Activated CD8-positive, alpha-beta T cell treated with anti-CD3 and anti-CD28 coated beads for 36 hours (primary cell): ENCODE measurements around the gene TUFT1. TPM values are rescaled to one million over a fixed set of nuclear protein-coding genes. Genes with fewer than 3 reads are reported as not detected.

Experiments
- ATAC-seq: fragments of 200-7000 bp; cut with Tn5 transposase; one replicate; pipeline ENCODE4 v1.10.0; 2021; ENCODE audit warnings: mild to moderate bottlenecking, moderate library complexity
- CTCF ChIA-PET: fragments of 350-600 bp; sonication (Branson Sonifier 250); formaldehyde crosslinking; loops from one replicate; lab custom pipeline; 2021; ENCODE audit warnings: antibody characterized with exemption; lab: Charles Lee
- POLR2A ChIA-PET: fragments of 350-600 bp; sonication (Branson Sonifier 250); formaldehyde crosslinking; loops from one replicate; lab custom pipeline; 2021; ENCODE audit warnings: antibody characterized with exemption; lab: Charles Lee
- DNase-seq: peaks from one replicate; pipeline ENCODE4 v3.0.0-alpha.2; 2020
- H3K27ac Mint-ChIP-seq: one replicate; pipeline ENCODE4 v1.8.0; 2021; ENCODE audit warnings: mild to moderate bottlenecking, mixed read lengths
- H3K27me3 Mint-ChIP-seq: one replicate; pipeline ENCODE4 v1.8.0; 2021; ENCODE audit warnings: mixed read lengths
- H3K36me3 Mint-ChIP-seq: one replicate; pipeline ENCODE4 v1.8.0; 2021; ENCODE audit warnings: low read depth, mixed read lengths
- H3K4me1 Mint-ChIP-seq: one replicate; pipeline ENCODE4 v1.8.0; 2021; ENCODE audit warnings: low read depth, mixed read lengths
- H3K4me3 Mint-ChIP-seq: one replicate; pipeline ENCODE4 v1.8.0; 2021; ENCODE audit warnings: mild to moderate bottlenecking, moderate library complexity, mixed read lengths
- H3K9me3 Mint-ChIP-seq: one replicate; pipeline ENCODE4 v1.8.0; 2021; ENCODE audit warnings: mixed read lengths
- intact Hi-C: fragments of 100-400 bp; cut with micrococcal nuclease; formaldehyde crosslinking; loops from one replicate; pipeline ENCODE4 v1.10.0; 2022
- total RNA-seq, 2 experiments: library from RNA; stranded (reverse); gene quantifications; one replicate each; pipeline ENCODE4 v1.2.3, GENCODE V29; 2021
- TF ChIP-seq, protein P1 (sequence below): fragments of 200-600 bp; IDR thresholded peaks from one replicate; pipeline ENCODE4 v1.8.0; 2022; ENCODE audit warnings: antibody characterized with exemption, mild to moderate bottlenecking

TUFT1 gene
- total RNA-seq, 2 experiments from 2014 or later, result 1.0 to 1.5 TPM

DNA sequence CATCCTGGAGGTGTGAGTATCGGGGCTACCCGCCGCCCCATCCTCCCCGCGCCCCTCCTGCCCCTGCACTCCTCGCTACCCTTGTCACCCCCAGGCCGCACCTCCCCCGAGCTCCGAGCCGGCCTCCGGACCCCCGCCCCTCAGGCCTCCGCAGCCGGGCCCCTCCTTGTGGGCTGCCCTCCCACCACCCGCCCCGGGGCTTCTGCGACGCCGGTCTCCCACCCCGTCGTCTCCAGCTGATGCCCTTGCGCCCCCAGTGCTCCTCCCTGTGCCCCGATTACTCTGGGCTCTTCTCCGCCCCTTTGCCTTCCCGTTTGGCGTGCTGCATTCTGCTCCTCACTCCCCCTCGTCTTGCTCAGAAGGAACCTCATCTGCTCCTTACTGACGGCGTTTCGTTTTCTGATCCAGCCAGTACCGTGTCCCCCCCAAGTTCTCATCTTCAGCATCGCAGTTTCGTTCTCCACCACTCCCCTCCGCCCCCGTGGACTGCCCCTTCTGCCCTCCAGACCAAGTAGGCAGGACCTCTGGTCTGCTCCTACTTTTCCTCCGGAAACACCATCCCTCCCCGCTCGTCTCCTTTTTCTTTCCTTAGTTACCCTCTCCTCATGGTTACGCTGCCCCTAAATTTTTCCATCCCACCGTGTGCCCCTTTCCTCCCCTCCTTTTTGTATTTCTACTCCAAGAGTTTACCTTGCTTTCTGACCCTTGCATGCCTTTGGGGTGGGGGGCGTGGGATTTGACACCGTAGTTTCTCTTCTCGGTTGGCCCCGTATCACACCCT lies 72.6 kb downstream of the TUFT1 start:
- Mint-ChIP-seq H3K4me1 (peaks cover 42% of the 10 kb centered on the region), H3K9me3 (no peaks in the 10 kb centered on the region), H3K4me3 (peak overlapping the region; percentile 88), H3K36me3 (peaks cover 2% of the 10 kb centered on the region), H3K27me3 (peaks cover 1% of the 10 kb centered on the region), H3K27ac (peak overlapping the region; percentile 87)
- peak; percentile 49 for DNase-seq
- POLR2A ChIA-PET, result interaction anchor here (1.0 kb wide), 1 partner anchor 9 kb away, joined by 5 read pairs; no protein-coding TSS in a partner anchor
- intact Hi-C loops, result no loop called here
- TF ChIP-seq, protein P1, sequence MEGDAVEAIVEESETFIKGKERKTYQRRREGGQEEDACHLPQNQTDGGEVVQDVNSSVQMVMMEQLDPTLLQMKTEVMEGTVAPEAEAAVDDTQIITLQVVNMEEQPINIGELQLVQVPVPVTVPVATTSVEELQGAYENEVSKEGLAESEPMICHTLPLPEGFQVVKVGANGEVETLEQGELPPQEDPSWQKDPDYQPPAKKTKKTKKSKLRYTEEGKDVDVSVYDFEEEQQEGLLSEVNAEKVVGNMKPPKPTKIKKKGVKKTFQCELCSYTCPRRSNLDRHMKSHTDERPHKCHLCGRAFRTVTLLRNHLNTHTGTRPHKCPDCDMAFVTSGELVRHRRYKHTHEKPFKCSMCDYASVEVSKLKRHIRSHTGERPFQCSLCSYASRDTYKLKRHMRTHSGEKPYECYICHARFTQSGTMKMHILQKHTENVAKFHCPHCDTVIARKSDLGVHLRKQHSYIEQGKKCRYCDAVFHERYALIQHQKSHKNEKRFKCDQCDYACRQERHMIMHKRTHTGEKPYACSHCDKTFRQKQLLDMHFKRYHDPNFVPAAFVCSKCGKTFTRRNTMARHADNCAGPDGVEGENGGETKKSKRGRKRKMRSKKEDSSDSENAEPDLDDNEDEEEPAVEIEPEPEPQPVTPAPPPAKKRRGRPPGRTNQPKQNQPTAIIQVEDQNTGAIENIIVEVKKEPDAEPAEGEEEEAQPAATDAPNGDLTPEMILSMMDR, result no peak
- CTCF ChIA-PET, result interaction anchor here (0.6 to 0.8 kb wide), 2 partner anchors 19 to 214 kb away, joined by 3 read pairs; no protein-coding TSS in a partner anchor
- ATAC-seq, result peak; percentile 23

DNA sequence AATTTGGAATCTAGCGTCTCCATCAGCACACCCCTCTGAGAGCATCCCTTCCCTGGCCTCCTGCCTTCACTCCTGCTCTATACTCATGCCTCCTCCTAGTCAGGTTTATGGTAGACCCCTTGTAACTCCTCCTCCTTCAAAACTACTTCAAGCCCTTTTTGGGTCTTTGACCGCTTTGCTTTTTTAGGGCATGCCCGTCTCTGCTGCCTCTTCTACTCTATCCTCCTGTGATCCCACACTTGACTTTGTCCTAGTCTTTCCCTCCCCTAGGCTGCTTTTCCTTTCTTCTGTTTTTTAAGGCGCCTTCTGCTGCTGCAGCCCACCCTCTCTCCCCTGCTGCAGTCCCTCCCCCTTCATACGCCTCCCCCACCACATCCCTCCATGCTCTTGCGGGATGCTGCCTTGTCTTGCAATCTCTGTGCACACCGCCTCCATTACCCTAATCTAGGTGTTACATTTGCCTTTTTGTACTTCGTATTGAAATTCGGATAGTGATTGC lies 73.2 kb downstream of the TUFT1 start:
- Mint-ChIP-seq H3K27ac (peak overlapping the region; percentile 87), H3K4me1 (peaks cover 43% of the 10 kb centered on the region), H3K36me3 (peaks cover 3% of the 10 kb centered on the region), H3K4me3 (peak overlapping the region; percentile 88), H3K9me3 (no peaks in the 10 kb centered on the region), H3K27me3 (no peaks in the 10 kb centered on the region)
- DNase-seq (no peak), ATAC-seq (no peak)
- POLR2A ChIA-PET, result no interaction called here
- TF ChIP-seq, protein P1, result no peak
- intact Hi-C loops, result no loop called here
- CTCF ChIA-PET, result no interaction called here

DNA sequence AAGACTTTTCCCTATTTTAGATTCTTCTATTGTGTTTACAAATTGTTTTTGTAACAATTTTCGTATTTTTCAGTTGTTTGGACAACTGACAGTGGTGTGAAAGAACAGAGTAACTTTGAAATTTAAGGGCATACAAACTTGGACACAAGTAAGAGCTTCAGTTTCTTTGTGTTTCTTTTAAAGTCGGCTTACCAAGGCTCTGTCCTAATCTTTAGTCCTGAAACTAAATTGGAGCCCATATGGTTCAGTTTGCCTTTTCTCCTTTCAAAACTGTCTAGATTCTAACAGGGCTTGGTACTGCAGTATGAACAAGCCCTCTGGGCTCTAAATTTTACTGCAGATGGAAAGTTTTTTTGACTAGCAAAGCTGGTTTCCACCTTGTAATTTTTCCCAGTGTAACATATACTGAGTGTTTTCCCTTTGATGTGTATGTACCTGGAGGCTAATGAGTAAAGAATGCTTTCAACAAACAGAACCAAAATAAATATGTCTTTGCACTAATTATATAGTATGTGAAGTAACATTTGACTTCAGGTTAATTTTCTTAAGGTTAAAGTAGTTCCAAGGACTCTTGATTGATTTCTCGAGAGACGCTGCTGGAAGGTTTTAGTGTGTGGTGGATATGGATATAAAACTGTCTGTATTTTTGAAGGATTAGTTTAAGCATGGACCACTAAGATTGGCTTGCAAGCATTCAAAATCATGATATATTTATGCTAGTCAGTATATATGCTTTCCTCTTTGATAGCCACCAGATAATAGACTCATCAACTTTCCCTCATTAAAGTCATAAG lies 75.8 kb downstream of the TUFT1 start:
- ATAC-seq, result no peak
- intact Hi-C loops, result no loop called here
- Mint-ChIP-seq H3K27ac (peak overlapping the region; percentile 69), H3K27me3 (no peaks in the 10 kb centered on the region), H3K4me1 (peaks cover 60% of the 10 kb centered on the region), H3K36me3 (peaks cover 4% of the 10 kb centered on the region), H3K9me3 (no peaks in the 10 kb centered on the region), H3K4me3 (no peak overlapping the region)
- ChIA-PET CTCF (interaction anchor here (1.4 kb wide), 1 partner anchor 22 kb away, joined by 3 read pairs; no protein-coding TSS in a partner anchor), POLR2A (interaction anchor here (0.7 kb wide), 1 partner anchor 147 kb away, joined by 3 read pairs; the partner anchor contains the start of gene MRPL9)
- TF ChIP-seq, protein P1, result no peak
- no peak for DNase-seq

DNA sequence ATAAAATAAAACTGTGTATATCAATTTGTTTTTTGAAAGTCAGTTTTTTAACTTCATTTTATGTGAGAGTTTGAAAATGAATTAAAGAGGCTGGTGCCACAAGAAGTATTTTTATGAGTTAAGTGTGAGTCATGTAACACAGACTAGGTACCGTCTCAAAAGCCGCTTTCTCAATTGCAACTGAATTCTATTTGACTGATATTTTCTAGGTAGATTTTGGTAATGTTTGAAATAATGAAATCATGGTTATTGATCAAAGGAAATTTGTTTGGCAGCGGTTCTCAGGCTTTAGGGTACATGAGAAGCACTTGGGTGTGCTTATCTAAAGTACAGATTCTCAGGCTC lies 76.4 kb downstream of the TUFT1 start:
- no peak overlapping the region for H3K4me3 Mint-ChIP-seq
- H3K36me3 Mint-ChIP-seq, result peaks cover 4% of the 10 kb centered on the region
- TF ChIP-seq, protein P1, result no peak
- ATAC-seq, result no peak
- H3K4me1 Mint-ChIP-seq, result peaks cover 62% of the 10 kb centered on the region
- CTCF ChIA-PET, result no interaction called here
- H3K27ac Mint-ChIP-seq, result peak overlapping the region; percentile 69
- no peaks in the 10 kb centered on the region for H3K9me3 Mint-ChIP-seq
- no peak for DNase-seq
- intact Hi-C loops, result no loop called here
- H3K27me3 Mint-ChIP-seq, result no peaks in the 10 kb centered on the region
- POLR2A ChIA-PET, result no interaction called here
